Measurements from ENCODE around the gene LRRC63.

Gene LRRC63

GRCh38 chr13:46195016-46195415, 16.7 kb upstream of the LRRC63 start:
- no peak for TF ChIP-seq CTCF (IDR thresholded peaks at IDR 0.05; ENCODE audit: insufficient read depth, missing control alignments)
- no peak for DNase-seq (ENCODE audit: insufficient read length, low spot score)
- no peak for FAIRE-seq

GRCh38 chr13:46197299-46198048, 14.3 kb upstream of the LRRC63 start:
- DNase-seq (ENCODE audit: insufficient read length, low spot score) (no peak), FAIRE-seq (no peak)
- TF ChIP-seq CTCF (IDR thresholded peaks at IDR 0.05; ENCODE audit: insufficient read depth, missing control alignments) = no peak

- DNase-seq (ENCODE audit: insufficient read length, low spot score) (no peak), FAIRE-seq (no peak)
- no peak for TF ChIP-seq CTCF (IDR thresholded peaks at IDR 0.05; ENCODE audit: insufficient read depth, missing control alignments)
Measured at GRCh38 chr13:46198696-46199193, 13.0 kb upstream of the LRRC63 start.

GRCh38 chr13:46202188-46202795, 9.4 kb upstream of the LRRC63 start:
- FAIRE-seq (no peak), DNase-seq (ENCODE audit: insufficient read length, low spot score) (no peak)
- TF ChIP-seq CTCF (IDR thresholded peaks at IDR 0.05; ENCODE audit: insufficient read depth, missing control alignments) = no peak

GRCh38 chr13:46202966-46203365, 8.8 kb upstream of the LRRC63 start:
- FAIRE-seq (no peak), DNase-seq (ENCODE audit: insufficient read length, low spot score) (no peak)
- TF ChIP-seq CTCF (IDR thresholded peaks at IDR 0.05; ENCODE audit: insufficient read depth, missing control alignments) = no peak

- FAIRE-seq (no peak), DNase-seq (ENCODE audit: insufficient read length, low spot score) (no peak)
- TF ChIP-seq CTCF (IDR thresholded peaks at IDR 0.05; ENCODE audit: insufficient read depth, missing control alignments) = no peak
Measured at GRCh38 chr13:46206143-46206542, 5.6 kb upstream of the LRRC63 start.

- no peak for DNase-seq (ENCODE audit: insufficient read length, low spot score)
- no peak for FAIRE-seq
- TF ChIP-seq CTCF (IDR thresholded peaks at IDR 0.05; ENCODE audit: insufficient read depth, missing control alignments) = no peak
Measured at GRCh38 chr13:46207828-46208227, 3.9 kb upstream of the LRRC63 start.
